ENCODE results near the gene DPT. TPM values are rescaled to one million over a fixed set of nuclear protein-coding genes. Genes with fewer than 3 reads are reported as not detected.

Gene DPT
- total RNA-seq, 1 donor from 2014 or later, result not detected

DNA sequence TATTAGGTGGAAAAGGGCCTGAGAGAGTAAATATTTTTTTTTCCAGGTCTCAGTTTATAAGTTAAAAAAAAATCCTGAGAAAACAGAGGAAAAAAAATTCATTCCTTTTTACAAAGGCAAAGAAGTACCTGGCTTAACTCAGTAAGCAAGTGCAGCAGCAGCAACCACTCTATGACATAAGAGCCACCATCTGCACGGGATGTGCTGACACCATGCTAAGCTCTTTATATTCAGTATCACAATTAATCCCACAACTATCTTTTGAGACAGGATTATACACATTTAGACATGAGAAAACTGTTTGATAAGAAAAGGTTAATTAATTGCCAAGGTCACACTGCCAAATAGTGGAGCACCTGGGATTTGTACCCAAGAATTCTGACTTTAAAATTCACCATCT is 13.4 kb upstream of the DPT start:
- no peaks in the 10 kb centered on the region for H3K4me1 ChIP-seq (ENCODE audit: insufficient read depth, low read length)
- H3K79me2 ChIP-seq (ENCODE audit: insufficient read depth, low read length), result no peaks in the 10 kb centered on the region
- DNase-seq (ENCODE audit: low read depth), result no peak
- no peaks in the 10 kb centered on the region for H3K9me3 ChIP-seq (ENCODE audit: insufficient read depth, low read depth, low read length)
- H3K27me3 ChIP-seq (ENCODE audit: insufficient read depth, low read length), result no peaks in the 10 kb centered on the region
- Mint-ChIP-seq H3K36me3 (ENCODE audit: low read depth, unreplicated experiment) (no peaks in the 10 kb centered on the region), H3K4me1 (ENCODE audit: low read depth, unreplicated experiment) (no peaks in the 10 kb centered on the region), H3K27ac (ENCODE audit: unreplicated experiment) (no peak overlapping the region), H3K27me3 (ENCODE audit: low read depth, unreplicated experiment) (peaks cover 8% of the 10 kb centered on the region), H3K4me3 (ENCODE audit: unreplicated experiment) (no peak overlapping the region), H3K9me3 (ENCODE audit: unreplicated experiment) (no peaks in the 10 kb centered on the region)
- no peak overlapping the region for H3K4me3 ChIP-seq (ENCODE audit: insufficient read depth, low read depth, low read length)
- H3K4me2 ChIP-seq (ENCODE audit: low read length), result no peak overlapping the region
- H3K36me3 ChIP-seq (ENCODE audit: insufficient read depth, low read length), result no peaks in the 10 kb centered on the region
- no peak overlapping the region for H3K9ac ChIP-seq (ENCODE audit: low read length)
- TF ChIP-seq, protein P1, sequence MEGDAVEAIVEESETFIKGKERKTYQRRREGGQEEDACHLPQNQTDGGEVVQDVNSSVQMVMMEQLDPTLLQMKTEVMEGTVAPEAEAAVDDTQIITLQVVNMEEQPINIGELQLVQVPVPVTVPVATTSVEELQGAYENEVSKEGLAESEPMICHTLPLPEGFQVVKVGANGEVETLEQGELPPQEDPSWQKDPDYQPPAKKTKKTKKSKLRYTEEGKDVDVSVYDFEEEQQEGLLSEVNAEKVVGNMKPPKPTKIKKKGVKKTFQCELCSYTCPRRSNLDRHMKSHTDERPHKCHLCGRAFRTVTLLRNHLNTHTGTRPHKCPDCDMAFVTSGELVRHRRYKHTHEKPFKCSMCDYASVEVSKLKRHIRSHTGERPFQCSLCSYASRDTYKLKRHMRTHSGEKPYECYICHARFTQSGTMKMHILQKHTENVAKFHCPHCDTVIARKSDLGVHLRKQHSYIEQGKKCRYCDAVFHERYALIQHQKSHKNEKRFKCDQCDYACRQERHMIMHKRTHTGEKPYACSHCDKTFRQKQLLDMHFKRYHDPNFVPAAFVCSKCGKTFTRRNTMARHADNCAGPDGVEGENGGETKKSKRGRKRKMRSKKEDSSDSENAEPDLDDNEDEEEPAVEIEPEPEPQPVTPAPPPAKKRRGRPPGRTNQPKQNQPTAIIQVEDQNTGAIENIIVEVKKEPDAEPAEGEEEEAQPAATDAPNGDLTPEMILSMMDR (IDR thresholded peaks at IDR 0.05; ENCODE audit: insufficient read depth, low read depth, low read length), result no peak
- TF ChIP-seq EZH2 (IDR thresholded peaks at IDR 0.05; ENCODE audit: insufficient read depth, low read length), result no peak
- FAIRE-seq, result no peak
- no peaks in the 10 kb centered on the region for H4K20me1 ChIP-seq (ENCODE audit: insufficient read depth, low read length)
- no peak overlapping the region for H2AFZ ChIP-seq (ENCODE audit: low read depth, low read length)
- H3K27ac ChIP-seq (ENCODE audit: low read depth, low read length), result no peak overlapping the region

DNA sequence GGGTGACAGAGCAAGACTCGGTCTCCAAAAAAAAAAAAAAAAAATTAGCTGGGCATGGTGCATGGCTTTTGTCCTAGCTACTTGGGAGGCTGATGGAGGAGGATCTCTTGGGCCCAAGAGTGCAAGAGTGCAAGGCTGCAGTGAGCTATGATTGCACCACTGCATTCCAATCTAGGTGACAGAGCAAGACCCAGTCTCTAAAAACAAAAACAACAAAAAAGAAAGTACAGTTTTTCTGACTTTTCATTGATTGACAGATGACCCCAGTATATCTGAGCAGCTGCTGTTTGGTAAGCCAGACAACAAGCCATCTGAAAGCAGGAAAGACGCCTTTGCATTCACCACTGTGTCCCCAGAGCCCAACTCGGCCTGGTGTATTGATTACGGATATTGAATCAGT is 10.9 kb upstream of the DPT start:
- Histone ChIP-seq H3K79me2 (ENCODE audit: insufficient read depth, low read length) (no peaks in the 10 kb centered on the region), H3K4me1 (ENCODE audit: insufficient read depth, low read length) (no peaks in the 10 kb centered on the region), H3K4me2 (ENCODE audit: low read length) (no peak overlapping the region), H3K9ac (ENCODE audit: low read length) (no peak overlapping the region), H4K20me1 (ENCODE audit: insufficient read depth, low read length) (no peaks in the 10 kb centered on the region), H2AFZ (ENCODE audit: low read depth, low read length) (no peak overlapping the region), H3K9me3 (ENCODE audit: insufficient read depth, low read depth, low read length) (no peaks in the 10 kb centered on the region), H3K27me3 (ENCODE audit: insufficient read depth, low read length) (no peaks in the 10 kb centered on the region), H3K36me3 (ENCODE audit: insufficient read depth, low read length) (no peaks in the 10 kb centered on the region), H3K27ac (ENCODE audit: low read depth, low read length) (no peak overlapping the region), H3K4me3 (ENCODE audit: insufficient read depth, low read depth, low read length) (no peak overlapping the region)
- Mint-ChIP-seq H3K9me3 (ENCODE audit: unreplicated experiment) (no peaks in the 10 kb centered on the region), H3K27me3 (ENCODE audit: low read depth, unreplicated experiment) (peaks cover 5% of the 10 kb centered on the region), H3K4me1 (ENCODE audit: low read depth, unreplicated experiment) (no peaks in the 10 kb centered on the region), H3K4me3 (ENCODE audit: unreplicated experiment) (no peak overlapping the region), H3K36me3 (ENCODE audit: low read depth, unreplicated experiment) (no peaks in the 10 kb centered on the region), H3K27ac (ENCODE audit: unreplicated experiment) (no peak overlapping the region)
- DNase-seq (ENCODE audit: low read depth) (no peak), FAIRE-seq (no peak)
- TF ChIP-seq, protein P1 (IDR thresholded peaks at IDR 0.05; ENCODE audit: insufficient read depth, low read depth, low read length), result no peak
- no peak for TF ChIP-seq EZH2 (IDR thresholded peaks at IDR 0.05; ENCODE audit: insufficient read depth, low read length)

DNA sequence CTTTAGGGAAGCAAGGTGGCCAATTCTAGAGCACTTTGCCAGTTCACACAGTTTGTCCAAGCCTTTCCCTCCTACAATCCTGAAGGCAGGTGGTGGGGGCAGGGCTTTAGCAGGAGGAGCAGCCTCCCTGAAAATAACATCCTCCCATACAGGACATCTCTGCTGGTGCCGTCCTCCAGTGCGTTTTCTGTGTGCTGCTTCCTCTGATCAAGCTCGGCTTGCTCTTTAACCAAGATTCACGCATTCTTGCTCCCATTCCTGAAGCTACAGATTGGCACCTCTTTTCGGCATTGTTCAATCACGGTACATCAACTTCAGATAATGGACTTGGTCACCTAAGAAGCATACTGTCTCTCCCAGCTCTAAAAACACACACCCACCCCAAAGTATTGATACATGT is 7.5 kb upstream of the DPT start:
- DNase-seq (ENCODE audit: low read depth), result no peak
- no peaks in the 10 kb centered on the region for H4K20me1 ChIP-seq (ENCODE audit: insufficient read depth, low read length)
- H3K79me2 ChIP-seq (ENCODE audit: insufficient read depth, low read length), result no peaks in the 10 kb centered on the region
- H2AFZ ChIP-seq (ENCODE audit: low read depth, low read length), result no peak overlapping the region
- no peak overlapping the region for H3K9ac ChIP-seq (ENCODE audit: low read length)
- TF ChIP-seq, protein P1 (IDR thresholded peaks at IDR 0.05; ENCODE audit: insufficient read depth, low read depth, low read length), result no peak
- no peak for TF ChIP-seq EZH2 (IDR thresholded peaks at IDR 0.05; ENCODE audit: insufficient read depth, low read length)
- H3K9me3 ChIP-seq (ENCODE audit: insufficient read depth, low read depth, low read length), result no peaks in the 10 kb centered on the region
- H3K4me3 ChIP-seq (ENCODE audit: insufficient read depth, low read depth, low read length), result no peak overlapping the region
- Mint-ChIP-seq H3K27me3 (ENCODE audit: low read depth, unreplicated experiment) (peaks cover under 1% of the 10 kb centered on the region), H3K4me3 (ENCODE audit: unreplicated experiment) (no peak overlapping the region), H3K27ac (ENCODE audit: unreplicated experiment) (no peak overlapping the region), H3K36me3 (ENCODE audit: low read depth, unreplicated experiment) (no peaks in the 10 kb centered on the region), H3K9me3 (ENCODE audit: unreplicated experiment) (no peaks in the 10 kb centered on the region), H3K4me1 (ENCODE audit: low read depth, unreplicated experiment) (no peaks in the 10 kb centered on the region)
- no peak for FAIRE-seq
- no peak overlapping the region for H3K27ac ChIP-seq (ENCODE audit: low read depth, low read length)
- no peaks in the 10 kb centered on the region for H3K36me3 ChIP-seq (ENCODE audit: insufficient read depth, low read length)
- no peaks in the 10 kb centered on the region for H3K27me3 ChIP-seq (ENCODE audit: insufficient read depth, low read length)
- no peaks in the 10 kb centered on the region for H3K4me1 ChIP-seq (ENCODE audit: insufficient read depth, low read length)
- no peak overlapping the region for H3K4me2 ChIP-seq (ENCODE audit: low read length)
